ENCODE results near the gene USP51. TPM values are rescaled to one million over a fixed set of nuclear protein-coding genes. Genes with fewer than 3 reads are reported as not detected.
A peak's percentile ranks its signal among the peaks of the same experiment; 100 is the strongest.

Gene USP51
- polyA plus RNA-seq, 3 donors, result 0.05 to 0.18 TPM; not detected in 1

DNA sequence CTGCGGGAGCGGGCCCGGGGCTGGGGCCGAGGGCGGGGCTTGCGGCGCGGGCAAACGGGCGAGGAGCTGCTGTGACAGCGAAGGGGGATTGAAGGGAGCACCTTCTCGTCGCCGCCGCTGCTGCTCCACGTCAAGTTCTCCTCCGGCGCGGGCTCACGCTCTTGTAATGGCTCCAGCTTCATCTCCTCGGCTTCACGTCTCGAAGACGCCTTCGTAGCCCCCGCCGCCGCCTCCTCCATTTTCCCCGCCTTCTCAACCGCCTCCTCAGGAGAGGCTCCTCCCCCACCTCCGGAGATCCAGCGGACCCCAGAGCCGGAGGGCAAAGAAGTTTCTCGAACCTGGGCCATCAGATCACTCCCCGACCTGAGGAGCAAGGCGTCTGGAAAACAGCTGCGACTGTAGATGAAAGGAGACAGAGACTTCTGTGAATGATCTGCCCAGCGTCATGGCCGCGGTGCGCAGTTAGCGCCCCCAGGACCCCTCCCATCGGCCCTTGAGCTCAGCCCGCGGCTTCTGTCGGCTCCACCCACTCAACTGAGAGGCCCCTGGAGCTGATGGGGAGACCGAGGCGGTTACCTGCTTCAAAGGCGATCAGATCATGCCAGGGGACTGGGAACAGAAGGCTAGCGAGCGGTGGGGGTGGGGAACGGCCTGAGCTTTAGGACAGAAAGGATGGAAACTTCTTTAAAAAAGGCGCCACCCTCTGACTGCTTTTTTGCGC, 895 bp downstream of the USP51 start:
- Mint-ChIP-seq H3K9me3 (peaks cover 0 to 3% (median 0%) of the 10 kb centered on the region in 7 donors), H3K4me1 (peaks cover 14% of the 10 kb centered on the region), H3K27ac (peak overlapping the region; percentile 16 to 90 (median 82)), H3K4me3 (peak overlapping the region; percentile 92 to 94), H3K36me3 (no peaks in the 10 kb centered on the region), H3K27me3 (ENCODE audit: low read depth in 3 of 3) (peaks cover 0 to 5% (median 1%) of the 10 kb centered on the region in 3 donors)
- TF ChIP-seq, protein P1, sequence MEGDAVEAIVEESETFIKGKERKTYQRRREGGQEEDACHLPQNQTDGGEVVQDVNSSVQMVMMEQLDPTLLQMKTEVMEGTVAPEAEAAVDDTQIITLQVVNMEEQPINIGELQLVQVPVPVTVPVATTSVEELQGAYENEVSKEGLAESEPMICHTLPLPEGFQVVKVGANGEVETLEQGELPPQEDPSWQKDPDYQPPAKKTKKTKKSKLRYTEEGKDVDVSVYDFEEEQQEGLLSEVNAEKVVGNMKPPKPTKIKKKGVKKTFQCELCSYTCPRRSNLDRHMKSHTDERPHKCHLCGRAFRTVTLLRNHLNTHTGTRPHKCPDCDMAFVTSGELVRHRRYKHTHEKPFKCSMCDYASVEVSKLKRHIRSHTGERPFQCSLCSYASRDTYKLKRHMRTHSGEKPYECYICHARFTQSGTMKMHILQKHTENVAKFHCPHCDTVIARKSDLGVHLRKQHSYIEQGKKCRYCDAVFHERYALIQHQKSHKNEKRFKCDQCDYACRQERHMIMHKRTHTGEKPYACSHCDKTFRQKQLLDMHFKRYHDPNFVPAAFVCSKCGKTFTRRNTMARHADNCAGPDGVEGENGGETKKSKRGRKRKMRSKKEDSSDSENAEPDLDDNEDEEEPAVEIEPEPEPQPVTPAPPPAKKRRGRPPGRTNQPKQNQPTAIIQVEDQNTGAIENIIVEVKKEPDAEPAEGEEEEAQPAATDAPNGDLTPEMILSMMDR (IDR thresholded peaks at IDR 0.05), result no peak
- H3K4me1 ChIP-seq (ENCODE audit: control insufficient read depth in 1 of 2, insufficient read depth in 2 of 2, low read length in 2 of 2), result peaks cover 7 to 11% of the 10 kb centered on the region in 2 donors
- no peaks in the 10 kb centered on the region for H3K79me2 ChIP-seq (ENCODE audit: insufficient read depth, low read length)
- H3K4me3 ChIP-seq (replicated peaks in 1 of 3; ENCODE audit: low read depth in 2 of 3, low read length in 3 of 3), result peak overlapping the region; percentile 48 to 91 (median 67)
- H3K4me2 ChIP-seq (replicated peaks; ENCODE audit: extremely low read depth, low read length, poor library complexity, severe bottlenecking), result peak overlapping the region; percentile 70
- DNase-seq, result peak in 1 of 3 donors; percentile 4
- H2AFZ ChIP-seq (ENCODE audit: insufficient read depth, low read depth, low read length, poor library complexity, severe bottlenecking), result peak overlapping the region; percentile 87
- no peaks in the 10 kb centered on the region for H3K36me3 ChIP-seq (replicated peaks in 1 of 2; ENCODE audit: control insufficient read depth in 1 of 2, insufficient read depth in 2 of 2, low read length in 2 of 2)
- H3K27me3 ChIP-seq (ENCODE audit: control insufficient read depth in 2 of 2, insufficient read depth in 2 of 2, low read length in 2 of 2), result no peaks in the 10 kb centered on the region
- peak overlapping the region in 1 of 2 donors; percentile 59 for H3K27ac ChIP-seq (ENCODE audit: low read depth in 1 of 2, low read length in 2 of 2)
- WGBS (ENCODE audit: insufficient coverage), result 0% methylated on average over 15 of the region's 54 CpGs
- intact Hi-C loops (cut with micrococcal nuclease), result no loop called here
- peak overlapping the region; percentile 60 for H3K9ac ChIP-seq (ENCODE audit: insufficient read depth, low read length, poor library complexity, severe bottlenecking)
- no peaks in the 10 kb centered on the region for H3K9me3 ChIP-seq (replicated peaks in 1 of 2; ENCODE audit: control insufficient read depth in 1 of 2, insufficient read depth in 1 of 2, low read length in 2 of 2)
- H4K20me1 ChIP-seq (ENCODE audit: insufficient read depth, low read length), result no peaks in the 10 kb centered on the region

GRCh38 chrX:55488006-55488592, 1.5 kb downstream of the USP51 start:
- intact Hi-C loops (cut with micrococcal nuclease), result no loop called here
- peak overlapping the region; percentile 61 for H2AFZ ChIP-seq (ENCODE audit: insufficient read depth, low read depth, low read length, poor library complexity, severe bottlenecking)
- Mint-ChIP-seq H3K4me1 (peaks cover 14% of the 10 kb centered on the region), H3K27me3 (ENCODE audit: low read depth in 3 of 3) (peaks cover 0 to 5% (median 1%) of the 10 kb centered on the region in 3 donors), H3K36me3 (no peaks in the 10 kb centered on the region), H3K4me3 (peak overlapping the region; percentile 92 to 94), H3K27ac (peak overlapping the region in 3 of 7 donors; percentile 26 to 80 (median 70)), H3K9me3 (peaks cover 0 to 3% (median 0%) of the 10 kb centered on the region in 7 donors)
- DNase-seq, result no peak
- no peaks in the 10 kb centered on the region for H3K27me3 ChIP-seq (ENCODE audit: control insufficient read depth in 2 of 2, insufficient read depth in 2 of 2, low read length in 2 of 2)
- H3K9me3 ChIP-seq (replicated peaks in 1 of 2; ENCODE audit: control insufficient read depth in 1 of 2, insufficient read depth in 1 of 2, low read length in 2 of 2), result no peaks in the 10 kb centered on the region
- no peak overlapping the region for H3K27ac ChIP-seq (ENCODE audit: low read depth in 1 of 2, low read length in 2 of 2)
- TF ChIP-seq, protein P1 (IDR thresholded peaks at IDR 0.05), result no peak
- no peaks in the 10 kb centered on the region for H3K36me3 ChIP-seq (replicated peaks in 1 of 2; ENCODE audit: control insufficient read depth in 1 of 2, insufficient read depth in 2 of 2, low read length in 2 of 2)
- peak overlapping the region; percentile 15 for H3K9ac ChIP-seq (ENCODE audit: insufficient read depth, low read length, poor library complexity, severe bottlenecking)
- H3K4me2 ChIP-seq (replicated peaks; ENCODE audit: extremely low read depth, low read length, poor library complexity, severe bottlenecking), result peak overlapping the region; percentile 70
- peaks cover 7 to 11% of the 10 kb centered on the region in 2 donors for H3K4me1 ChIP-seq (ENCODE audit: control insufficient read depth in 1 of 2, insufficient read depth in 2 of 2, low read length in 2 of 2)
- H3K4me3 ChIP-seq (replicated peaks in 1 of 3; ENCODE audit: low read depth in 2 of 3, low read length in 3 of 3), result peak overlapping the region; percentile 48 to 91 (median 67)
- H3K79me2 ChIP-seq (ENCODE audit: insufficient read depth, low read length), result no peaks in the 10 kb centered on the region
- no peaks in the 10 kb centered on the region for H4K20me1 ChIP-seq (ENCODE audit: insufficient read depth, low read length)
- 0% methylated on average over 2 of the region's 23 CpGs for WGBS (ENCODE audit: insufficient coverage)

Data from CD14-positive monocyte (primary cell).